HG03521 (cell line): Measurements from ENCODE around the gene JAZF1.

Source experiments
- ATAC-seq: cut with Tn5 transposase; IDR thresholded peaks from one replicate; pipeline ENCODE4 v1.9.1; 2021; ENCODE audit warnings: mild to moderate bottlenecking, moderate library complexity; ENCODE audit not compliant: unreplicated experiment

JAZF1 gene

DNA sequence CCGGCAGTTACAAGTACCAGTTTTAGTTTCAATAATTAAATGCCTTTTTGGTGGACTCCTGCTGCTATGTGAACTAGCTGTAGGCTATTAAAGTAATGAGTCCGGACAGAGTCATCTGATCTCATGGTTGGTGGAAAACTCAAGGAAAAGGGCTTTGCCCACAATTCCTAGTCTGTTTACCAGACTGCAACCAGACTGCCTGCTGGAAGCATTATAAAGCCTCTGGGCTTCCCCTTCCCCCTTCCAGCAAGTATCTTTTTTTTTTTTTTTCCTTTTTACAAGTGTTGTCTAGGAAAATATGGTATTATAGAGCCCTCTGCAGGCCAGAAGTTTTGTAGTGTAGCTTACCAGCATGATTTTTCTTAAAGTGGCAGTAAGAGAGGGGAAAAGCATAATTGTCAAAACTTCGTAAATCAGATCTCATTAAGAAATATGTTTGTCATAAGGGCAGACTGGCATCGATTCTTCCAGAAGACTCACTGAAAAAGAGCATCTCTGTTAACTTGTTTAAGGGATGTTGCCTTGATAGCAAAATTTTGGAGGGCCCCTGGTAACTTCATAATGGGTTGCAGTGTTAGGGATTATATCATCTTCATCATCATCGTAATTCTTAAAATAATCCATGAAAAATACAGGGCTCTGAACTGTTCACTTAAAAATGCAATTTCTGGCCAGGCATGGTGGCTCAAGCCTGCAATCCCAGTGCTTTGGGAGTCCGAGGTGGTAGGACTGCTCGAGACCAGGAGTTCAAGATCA is 259.3 kb downstream of the JAZF1 start:
- no peak for ATAC-seq

DNA sequence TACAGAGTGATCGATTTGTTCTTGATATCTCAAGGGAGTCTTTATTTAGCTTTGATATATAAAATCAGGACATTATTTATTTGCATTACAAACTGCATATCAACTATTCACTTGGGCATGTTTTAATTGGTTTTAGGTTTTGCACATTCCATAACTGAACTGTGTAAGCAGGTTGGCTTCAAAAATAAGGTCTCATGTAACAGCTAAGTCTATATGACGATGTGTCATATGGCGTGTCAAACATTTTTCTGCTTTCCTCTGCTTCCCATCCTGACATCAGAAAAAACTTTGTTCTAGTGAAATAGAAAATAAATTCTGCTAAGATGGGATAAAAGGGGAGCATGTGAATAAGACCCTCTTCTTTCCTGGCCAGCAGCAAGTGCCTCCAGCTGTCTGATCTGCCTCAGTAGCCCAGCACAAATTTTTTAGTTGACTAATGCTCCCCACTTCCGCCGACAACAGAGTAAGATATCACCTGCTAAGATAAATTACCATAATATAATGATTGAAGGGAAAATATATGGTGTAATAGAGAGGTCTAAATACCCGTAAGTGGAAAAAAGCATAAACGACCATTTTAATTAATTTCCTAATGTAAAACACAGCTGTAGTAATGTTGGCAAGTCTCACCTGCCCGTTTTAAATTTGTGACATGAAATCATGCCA is 260.2 kb downstream of the JAZF1 start:
- no peak for ATAC-seq

DNA sequence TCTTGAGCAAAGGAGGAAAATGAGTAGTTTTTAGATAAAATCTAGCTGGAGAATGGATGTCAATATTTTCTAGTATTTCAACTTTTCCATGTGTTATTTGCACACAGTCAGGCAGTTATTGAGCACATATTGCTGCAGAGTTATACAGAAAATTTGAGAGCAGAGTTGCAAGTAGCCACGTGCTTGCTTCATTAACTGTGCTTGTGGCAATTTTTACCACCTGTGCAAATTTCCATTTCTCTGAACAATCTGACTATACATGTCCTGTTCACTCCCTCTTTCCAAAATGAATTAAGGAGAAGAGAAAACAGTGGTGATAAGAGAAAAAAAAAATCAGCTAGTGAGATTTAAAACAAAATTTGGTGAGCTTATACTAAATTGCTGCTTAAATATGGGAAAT is 262.1 kb downstream of the JAZF1 start:
- no peak for ATAC-seq

DNA sequence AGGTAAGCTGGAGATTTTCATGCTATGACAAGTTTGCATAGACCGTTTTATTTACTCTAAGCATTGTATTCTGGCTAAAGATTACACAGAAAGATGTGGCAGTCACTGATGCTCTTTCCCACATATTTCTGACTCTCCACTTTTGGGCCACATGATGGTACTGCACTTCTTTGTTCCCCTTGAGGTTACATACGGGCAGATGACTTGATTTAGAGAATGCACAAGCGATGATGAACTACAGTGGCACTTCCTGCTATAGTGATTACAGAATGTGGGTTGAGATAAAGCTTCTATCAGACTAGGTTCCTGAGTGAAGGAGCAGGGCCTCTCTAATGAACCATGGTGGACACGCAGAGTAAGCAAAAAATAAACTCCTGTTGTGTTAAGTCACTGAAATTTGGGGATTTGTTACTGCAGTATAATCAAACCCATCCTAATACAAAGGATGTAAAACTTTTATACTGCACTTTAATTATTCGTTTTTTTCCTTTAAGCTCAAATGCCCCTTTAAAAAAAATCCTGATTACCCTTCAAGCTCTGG is 262.8 kb downstream of the JAZF1 start:
- ATAC-seq = no peak

DNA sequence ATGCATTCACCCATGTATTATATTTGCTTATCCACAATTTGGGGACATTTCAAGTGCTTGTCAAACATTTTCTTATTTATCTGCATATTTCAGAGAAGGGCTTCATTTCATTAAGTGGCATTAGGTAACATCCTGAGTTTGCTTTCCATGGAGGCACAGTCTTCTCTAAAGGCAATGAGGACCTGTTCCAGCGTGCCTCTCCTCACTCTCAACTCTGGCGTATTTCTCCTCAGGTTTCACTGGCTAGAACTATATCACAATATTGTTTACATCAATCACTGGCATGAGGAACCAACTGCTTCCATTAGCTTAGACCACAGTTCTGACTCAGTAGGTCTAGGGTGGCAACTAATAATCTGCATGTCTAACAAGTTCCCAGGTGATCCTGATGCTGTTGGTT is 263.5 kb downstream of the JAZF1 start:
- ATAC-seq = no peak

DNA sequence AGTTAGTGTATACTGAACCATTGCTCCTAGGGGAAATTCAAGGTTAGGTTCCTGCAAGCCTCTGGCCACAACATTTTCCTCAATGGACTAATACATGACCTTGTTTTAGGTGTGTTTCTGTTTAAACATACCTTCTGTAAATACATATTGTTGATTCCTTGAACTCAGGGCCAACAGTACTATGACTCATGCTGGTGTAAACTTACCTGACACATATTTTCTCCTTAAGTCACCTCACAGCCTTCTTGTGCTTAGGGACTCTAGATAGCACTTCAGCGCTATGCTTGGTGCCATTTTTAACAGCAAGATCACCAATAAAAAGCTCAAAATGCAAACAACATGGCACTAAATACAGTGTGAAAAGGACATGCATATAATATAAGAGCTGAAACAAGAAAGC is 264.2 kb downstream of the JAZF1 start:
- no peak for ATAC-seq

DNA sequence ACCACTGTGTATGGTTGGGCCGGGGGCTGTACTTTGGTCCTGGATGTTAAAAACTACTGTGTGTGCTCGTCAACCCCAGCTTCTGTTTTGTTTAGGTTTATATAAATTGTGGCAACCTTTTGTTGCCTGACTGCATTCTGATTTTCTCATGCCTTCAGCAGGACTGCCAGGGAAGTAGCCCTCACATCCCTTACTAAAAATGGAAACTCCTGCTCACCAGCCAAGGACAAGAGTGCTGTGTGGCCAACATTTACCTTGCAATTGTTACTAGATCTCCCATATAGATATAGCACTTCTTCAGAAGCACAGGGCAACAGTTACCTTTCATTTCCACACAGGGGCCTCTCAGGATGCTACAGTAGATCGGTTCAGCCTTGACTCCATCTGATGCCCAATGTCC is 266.2 kb downstream of the JAZF1 start:
- ATAC-seq = no peak

DNA sequence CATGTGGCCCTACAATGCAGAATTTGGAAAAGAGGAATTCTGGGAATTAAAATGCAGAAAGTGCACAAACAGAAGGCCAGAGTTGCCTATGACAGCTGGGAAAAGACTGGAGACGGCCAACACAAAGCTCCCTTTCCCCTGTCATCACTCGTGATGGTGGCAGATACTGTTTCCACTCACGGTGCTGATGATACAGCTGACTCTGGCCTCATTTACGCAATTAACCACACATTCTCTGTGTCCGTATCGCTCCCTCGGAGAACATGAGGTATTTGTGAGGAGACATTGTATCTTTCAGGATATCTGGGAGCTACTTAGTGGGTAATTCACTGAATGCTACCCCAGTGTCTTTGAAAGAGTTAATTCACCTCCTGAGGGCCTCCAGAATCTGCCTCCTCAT is 267.8 kb downstream of the JAZF1 start:
- no peak for ATAC-seq

DNA sequence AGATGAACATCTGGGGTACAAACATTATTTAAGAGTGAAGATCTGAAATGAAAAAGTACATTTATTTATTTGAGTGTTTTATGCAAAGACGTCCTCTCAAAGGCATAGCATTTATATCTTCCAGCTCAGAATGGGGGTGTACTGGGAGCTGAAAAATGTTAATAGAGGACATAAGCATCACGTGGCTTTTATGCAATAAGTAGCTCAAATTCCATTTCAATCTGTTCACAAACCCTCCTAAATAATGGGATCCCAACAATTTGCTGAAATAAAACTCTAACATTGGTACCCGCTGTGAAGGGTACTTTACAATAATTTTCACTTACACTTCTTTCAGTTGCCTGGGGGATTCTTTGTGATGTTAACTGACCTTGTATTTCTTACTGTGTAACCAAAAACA is 268.7 kb downstream of the JAZF1 start:
- no peak for ATAC-seq

DNA sequence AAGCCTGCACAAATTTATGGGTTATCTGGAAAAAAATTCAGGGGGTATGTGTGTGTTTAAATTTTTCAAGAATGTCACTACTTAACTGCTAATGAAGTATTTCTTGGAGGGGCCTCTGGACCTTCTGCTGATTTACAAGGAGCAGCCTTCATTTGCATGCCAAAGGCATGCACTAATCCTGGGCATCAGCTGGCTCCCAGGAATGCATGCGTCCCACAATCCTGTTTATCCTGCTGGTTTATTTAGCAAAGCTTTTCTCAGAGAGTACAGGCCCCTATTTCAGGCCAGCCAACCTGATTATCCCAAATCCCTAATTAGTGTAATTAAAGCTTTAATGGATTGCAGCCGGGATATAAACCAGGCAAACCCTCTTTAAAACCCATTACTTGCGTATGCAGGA is 270.3 kb downstream of the JAZF1 start:
- no peak for ATAC-seq

DNA sequence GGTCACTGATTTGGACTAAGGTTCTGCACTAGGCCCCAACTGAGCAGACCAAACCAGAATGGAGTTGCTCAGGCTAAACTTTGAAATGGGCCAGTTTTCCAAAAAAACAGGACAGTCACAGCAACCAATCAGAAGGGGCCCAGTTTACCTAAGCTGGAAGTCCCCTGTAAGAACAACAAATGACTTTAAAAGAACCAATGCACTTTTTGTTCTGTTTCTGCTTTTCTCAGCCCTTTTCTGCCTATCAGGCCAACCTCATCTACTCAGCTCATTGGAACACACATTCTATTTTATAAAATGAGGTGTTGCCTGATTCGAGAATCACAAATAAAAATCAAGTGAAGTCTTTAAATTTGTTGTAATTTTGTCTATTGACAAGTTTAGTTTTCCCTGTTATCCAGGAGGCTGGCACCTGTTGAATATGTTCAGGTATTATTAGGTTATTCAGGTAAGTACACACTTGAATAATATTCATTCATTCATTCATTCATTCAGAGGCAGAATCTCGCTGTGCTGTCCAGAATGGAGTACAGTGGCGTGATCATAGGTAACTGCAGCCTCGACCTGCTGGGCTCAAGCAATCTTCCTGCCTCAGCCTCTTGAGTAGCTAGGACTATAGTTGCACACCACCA is 271.9 kb downstream of the JAZF1 start:
- no peak for ATAC-seq

GRCh38 chr7:27906385-27907091 is 274.1 kb downstream of the JAZF1 start:
- no peak for ATAC-seq

DNA sequence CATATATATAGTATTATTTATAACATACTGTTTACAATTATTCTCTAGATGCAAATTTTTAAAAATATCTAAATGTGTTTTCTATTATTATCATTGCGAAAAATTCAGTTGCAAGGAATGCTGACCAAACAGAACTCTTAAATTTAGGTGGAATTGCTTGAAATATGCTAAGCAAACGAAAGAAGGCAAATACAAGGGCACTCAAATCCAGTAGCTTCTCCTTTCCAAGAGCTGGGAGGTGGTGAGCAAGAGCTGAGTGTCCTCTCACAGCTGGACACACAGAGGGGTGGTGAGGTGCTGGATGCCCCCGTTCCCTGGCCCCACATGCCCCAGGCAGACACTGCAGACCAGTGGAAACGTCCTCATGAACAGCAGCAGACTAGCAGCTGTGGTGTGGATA is 274.6 kb downstream of the JAZF1 start:
- ATAC-seq = no peak

GRCh38 chr7:27901028-27901760 is 279.4 kb downstream of the JAZF1 start:
- ATAC-seq = peak; percentile 85

DNA sequence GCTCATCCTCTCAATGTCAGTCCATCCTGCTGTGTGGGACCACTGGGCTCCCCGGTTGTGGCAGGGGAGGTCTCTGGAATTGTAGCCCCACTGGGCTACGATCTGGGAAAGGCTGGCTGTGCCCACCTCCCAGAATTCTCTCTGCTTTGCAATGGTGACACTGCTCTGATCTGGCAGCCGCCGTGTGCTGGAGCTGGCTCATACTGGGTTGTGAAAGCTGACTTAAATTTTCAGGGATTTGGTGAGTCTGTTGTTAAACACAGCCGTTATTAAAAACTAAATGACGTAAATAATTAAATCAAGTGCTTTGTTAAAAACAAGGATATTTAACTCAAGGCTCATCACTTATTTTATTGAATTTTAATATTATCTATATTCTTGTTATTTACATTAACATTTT is 280.6 kb downstream of the JAZF1 start:
- no peak for ATAC-seq

- ATAC-seq = no peak
Observed at GRCh38 chr7:27899601-27900000, 281.0 kb downstream of the JAZF1 start.

DNA sequence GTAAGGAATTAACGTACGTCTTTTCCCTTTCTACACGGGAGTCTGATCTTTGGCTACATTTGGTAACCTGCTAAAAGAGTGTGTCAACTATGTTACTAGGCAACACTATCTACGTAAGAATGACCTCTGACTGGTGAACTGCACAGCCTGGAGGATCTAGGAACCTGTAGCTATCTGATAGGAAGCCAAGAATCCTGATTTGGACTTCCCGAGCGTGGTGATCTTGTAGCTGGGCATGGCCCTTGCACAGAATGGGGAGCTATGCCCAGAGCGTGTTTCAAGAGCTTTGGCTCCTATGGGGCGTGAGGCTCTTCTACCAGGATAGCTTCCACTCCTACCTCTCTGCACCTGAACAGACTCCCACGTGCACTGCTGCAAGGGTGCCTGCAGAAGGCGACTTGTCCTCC is 283.2 kb downstream of the JAZF1 start:
- no peak for ATAC-seq

DNA sequence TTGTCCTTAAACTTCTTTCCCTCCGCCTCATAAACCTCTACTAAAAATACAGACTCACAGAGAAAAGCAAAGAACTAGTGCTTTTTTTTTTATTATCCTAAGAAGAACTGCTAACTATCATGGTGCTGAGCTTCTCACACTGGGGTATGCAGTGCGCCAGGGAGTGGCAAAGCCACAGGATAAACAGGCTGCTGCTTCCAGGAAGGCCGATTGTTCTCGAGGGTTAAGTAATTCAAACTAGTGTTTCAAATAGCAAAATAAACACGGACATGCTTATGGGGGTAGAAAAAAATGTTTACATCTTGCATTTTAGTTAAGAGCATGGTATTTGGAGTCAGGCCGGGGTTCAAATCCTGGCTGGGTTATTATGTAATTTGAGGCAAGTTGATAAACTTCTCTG is 283.6 kb downstream of the JAZF1 start:
- ATAC-seq = no peak

GRCh38 chr7:27895551-27895950 is 285.0 kb downstream of the JAZF1 start:
- ATAC-seq = no peak

GRCh38 chr7:27890205-27890849 is 290.3 kb downstream of the JAZF1 start:
- ATAC-seq = peak; percentile 99
